Limb (tissue), 2 donors: ENCODE data around the gene RND1.

ENCODE experiments used
- DNase-seq, 2 donors: peaks; one replicate each; pipeline ENCODE4 v3.0.0-alpha.2; 2016; ENCODE audit errors: extremely low spot score in 2 of 2

RND1 gene

GRCh38 chr12:48811437-48812090, 54.1 kb downstream of the RND1 start:
- DNase-seq = no peak

GRCh38 chr12:48810903-48811431, 54.7 kb downstream of the RND1 start:
- DNase-seq = no peak

- no peak for DNase-seq
Observed at GRCh38 chr12:48807981-48808380, 57.7 kb downstream of the RND1 start.
